K562 (cell line): Measurements from ENCODE around the gene TARS3. TPM values are rescaled to one million over a fixed set of nuclear protein-coding genes. Genes with fewer than 3 reads are reported as not detected.

Experiments used
- CBX1 ChIP-seq: sonication (generic); IDR thresholded peaks from 2 replicates; pipeline ENCODE4 v1.6.1; 2016; ENCODE audit warnings: antibody characterized with exemption, low read depth, mild to moderate bottlenecking
- DPF2 ChIP-seq: fragments of 450-650 bp; IDR thresholded peaks from 2 replicates; pipeline ENCODE4 v1.6.1; 2016
- ELK3 ChIP-seq: fragments of 450-650 bp; formaldehyde crosslinking; IDR thresholded peaks from 2 replicates; pipeline ENCODE4 v1.4.0; 2020; ENCODE audit warnings: mild to moderate bottlenecking
- FOXM1 ChIP-seq, 2 experiments: fragments of 450-650 bp in 1 of 2; sonication (generic) in 1 of 2; formaldehyde crosslinking in 1 of 2; IDR thresholded peaks; 2 replicates each; pipeline versions ENCODE4 v1.6.1 to v1.9.0; 2017 to 2022; ENCODE audit warnings: low read depth in 2 of 2, mild to moderate bottlenecking in 2 of 2, missing genetic modification reagents in 1 of 2, moderate library complexity in 1 of 2
- FUS ChIP-seq: fragments of 200-400 bp; formaldehyde crosslinking; optimal IDR thresholded peaks from 2 replicates; pipeline ENCODE3; 2017; ENCODE audit warnings: low read depth, low read length
- GABPB2 ChIP-seq: fragments of 250-450 bp; sonication (Bioruptor Pico); conservative IDR thresholded peaks from 2 replicates; pipeline ENCODE4 v1.5.1; 2021; ENCODE audit warnings: mild to moderate bottlenecking
- JUN ChIP-seq, 2 experiments: sonication (generic) in 1 of 2; formaldehyde crosslinking in 1 of 2; IDR thresholded peaks; 2 replicates each; pipeline versions ENCODE4 v1.6.1 to v1.8.0; 2012 to 2022; ENCODE audit warnings: borderline replicate concordance in 2 of 2, mild to moderate bottlenecking in 2 of 2, improper control_type of control experiment in 1 of 2, low read depth in 1 of 2, low read length in 1 of 2, missing genetic modification reagents in 1 of 2
- KLF13 ChIP-seq: fragments of 450-650 bp; IDR thresholded peaks from 2 replicates; pipeline ENCODE4 v1.6.1; 2016; ENCODE audit warnings: missing genetic modification characterization, low read depth, mild to moderate bottlenecking, missing compliant biosample characterization, moderate library complexity, borderline replicate concordance
- MTA1 ChIP-seq: fragments of 450-650 bp; IDR thresholded peaks from 2 replicates; pipeline ENCODE4 v1.6.1; 2017; ENCODE audit warnings: borderline replicate concordance
- NBN ChIP-seq: fragments of 450-650 bp; IDR thresholded peaks from 2 replicates; pipeline ENCODE4 v1.6.1; 2016; ENCODE audit warnings: low read depth, mild to moderate bottlenecking
- NFXL1 ChIP-seq: fragments of 450-650 bp; formaldehyde crosslinking; IDR thresholded peaks from 2 replicates; pipeline ENCODE4 v1.4.0; 2021; ENCODE audit warnings: mild to moderate bottlenecking
- PTRF ChIP-seq: fragments of 450-650 bp; IDR thresholded peaks from 2 replicates; pipeline ENCODE4 v1.6.1; 2016; ENCODE audit warnings: mild to moderate bottlenecking, missing genetic modification characterization, missing compliant biosample characterization
- RBM14 ChIP-seq: fragments of 200-400 bp; formaldehyde crosslinking; IDR thresholded peaks from 2 replicates; pipeline ENCODE4 v1.6.1; 2018; ENCODE audit warnings: low read depth, mild to moderate bottlenecking, low read length, moderate library complexity, borderline replicate concordance; ENCODE audit not compliant: insufficient read depth
- ZBTB34 ChIP-seq: fragments of 250-450 bp; sonication (Bioruptor Pico); IDR thresholded peaks from 2 replicates; pipeline ENCODE4 v1.8.0; 2021; ENCODE audit warnings: mild to moderate bottlenecking, moderate library complexity
- ZFP36 ChIP-seq: fragments of 150-350 bp; IDR thresholded peaks from 2 replicates; pipeline ENCODE4 v1.6.1; 2018; ENCODE audit warnings: low read length, low read depth; ENCODE audit not compliant: partially characterized antibody
- ZNF124 ChIP-seq: sonication (generic); formaldehyde crosslinking; IDR thresholded peaks from 2 replicates; pipeline ENCODE4 v1.8.1; 2022; ENCODE audit warnings: missing genetic modification reagents
- polyA plus RNA-seq, 8 experiments: library from polyadenylated mRNA; depleted of rRNA in 4 of 8; stranded (reverse) in 5 of 8; unstranded in 3 of 8; fragments of >200 nt; fragmentation: Nextera tagmentation in 2 of 8; fragmentation: Illumina TruSeq in 1 of 8; extraction: Ambion mirVana in 2 of 8; extraction: Trizol in 1 of 8; gene quantifications; 2 replicates each; pipeline versions ENCODE4 v1.2.1 to v1.2.3, GENCODE V29; 2011 to 2014; ENCODE audit warnings: inconsistent platforms in 1 of 8, missing spikeins in 1 of 8
- total RNA-seq, 7 experiments: library from RNA; depleted of rRNA in 6 of 7; stranded (reverse); fragments of >200 nt in 6 of 7; fragmentation: Illumina TruSeq in 2 of 7; extraction: Trizol in 2 of 7; gene quantifications; 2 replicates each; pipeline versions ENCODE4 v1.2.1 to v1.2.3, GENCODE V29; 2011 to 2021; ENCODE audit warnings: low replicate concordance in 1 of 7
- TF ChIP-seq, protein P1 (sequence below): fragments of 250-450 bp; sonication (Bioruptor Pico); IDR thresholded peaks from 2 replicates; pipeline ENCODE4 v1.5.0; 2021; ENCODE audit warnings: mild to moderate bottlenecking, moderate library complexity
- TF ChIP-seq, protein P2 (sequence below): fragments of 250-450 bp; sonication (Bioruptor Pico); IDR thresholded peaks from 2 replicates; pipeline ENCODE4 v1.8.0; 2021; ENCODE audit warnings: moderate library complexity, mild to moderate bottlenecking, inconsistent platforms
- TF ChIP-seq, protein P3 (sequence below): sonication (generic); formaldehyde crosslinking; IDR thresholded peaks from 2 replicates; pipeline ENCODE4 v1.5.0; 2020; ENCODE audit warnings: missing genetic modification reagents

The TARS3 gene
- total and polyA plus RNA-seq, 9 of the 15 experiments (the other 6 are each of a cell fraction or from before 2014, with no cell fraction given) = 2.1 to 14.7 (median 9.8) TPM

GRCh38 chr15:101652098-101652785 lies 72.0 kb downstream of the TARS3 start, which contains the start of gene TM2D3 (continued):
- TF ChIP-seq ZBTB34 (CRISPR knock-in tag) (no peak), ELK3 (CRISPR knock-in tag) (no peak), KLF13 (peak; percentile 93), NFXL1 (CRISPR knock-in tag) (no peak), FUS (peak; percentile 27), FOXM1 (IDR thresholded peaks at IDR 0.05; ENCODE audit: low read depth) (no peak), FOXM1 (CRISPR knock-in tag; IDR thresholded peaks at IDR 0.05; ENCODE audit: low read depth) (no peak), JUN (IDR thresholded peaks at IDR 0.05; ENCODE audit: borderline replicate concordance, low read depth, low read length) (no peak), JUN (CRISPR knock-in tag; IDR thresholded peaks at IDR 0.05; ENCODE audit: borderline replicate concordance) (0 out of 2 replicates have a peak, but pooled peaks have one; percentile 63), MTA1 (no peak), DPF2 (no peak), PTRF (tag) (no peak), CBX1 (peak; percentile 26), RBM14 (no peak), GABPB2 (no peak), ZNF124 (CRISPR knock-in tag) (no peak), NBN (no peak; the same call in 1 of the 2 replicates), ZFP36 (no peak)
- TF ChIP-seq, protein P1, sequence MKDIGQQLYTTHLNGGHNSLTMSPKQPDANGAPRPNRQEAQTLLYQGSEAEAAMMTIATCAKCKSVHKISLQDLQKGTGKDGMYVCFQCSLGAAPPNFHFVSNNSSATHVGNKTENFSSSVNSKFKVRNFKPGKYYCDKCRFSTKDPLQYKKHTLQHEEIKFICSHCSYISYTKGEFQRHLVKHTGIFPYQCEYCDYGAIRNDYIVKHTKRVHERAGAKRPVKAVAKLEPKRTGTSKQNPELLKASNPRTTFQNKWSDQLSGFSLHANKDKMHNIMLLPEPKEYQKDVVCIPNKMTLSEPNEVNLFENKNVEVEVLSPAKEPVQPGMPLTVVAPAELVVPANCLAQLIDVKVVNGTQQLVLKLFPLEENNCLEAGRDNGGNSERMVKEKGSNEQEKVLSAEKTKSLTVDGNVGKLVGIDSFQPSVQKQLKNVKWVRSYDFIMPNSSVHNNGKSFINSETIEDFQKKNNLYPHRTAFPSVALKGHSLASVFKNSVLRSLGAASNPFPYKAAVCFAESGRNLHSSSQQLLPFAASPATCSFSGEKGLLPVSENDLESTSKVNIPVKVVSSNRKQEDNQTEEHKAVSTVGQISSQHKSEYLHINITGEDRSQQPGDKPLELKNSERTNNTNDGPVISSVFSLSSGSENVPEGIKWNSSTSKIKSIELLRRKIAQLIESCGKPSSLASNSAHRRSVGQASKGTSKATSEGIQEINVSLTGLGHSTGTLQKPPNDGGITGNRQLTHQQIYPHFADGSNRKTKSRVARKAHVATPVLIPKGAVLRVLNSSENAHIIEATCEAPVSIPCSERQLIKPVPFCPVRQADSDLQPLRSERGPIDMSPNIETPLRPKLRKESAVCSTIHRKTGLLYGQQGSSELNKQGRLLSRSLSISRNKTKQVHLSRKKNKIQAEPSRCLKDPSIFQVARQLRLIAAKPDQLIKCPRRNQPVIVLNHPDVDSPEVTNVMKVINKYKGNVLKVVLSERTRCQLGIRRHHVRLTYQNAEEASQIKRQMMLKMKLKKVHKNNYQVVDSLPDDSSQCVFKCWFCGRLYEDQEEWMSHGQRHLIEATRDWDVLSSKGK (CRISPR knock-in tag) = no peak
- TF ChIP-seq, protein P2, sequence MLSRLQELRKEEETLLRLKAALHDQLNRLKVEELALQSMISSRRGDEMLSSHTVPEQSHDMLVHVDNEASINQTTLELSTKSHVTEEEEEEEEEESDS = no peak
- TF ChIP-seq, protein P3, sequence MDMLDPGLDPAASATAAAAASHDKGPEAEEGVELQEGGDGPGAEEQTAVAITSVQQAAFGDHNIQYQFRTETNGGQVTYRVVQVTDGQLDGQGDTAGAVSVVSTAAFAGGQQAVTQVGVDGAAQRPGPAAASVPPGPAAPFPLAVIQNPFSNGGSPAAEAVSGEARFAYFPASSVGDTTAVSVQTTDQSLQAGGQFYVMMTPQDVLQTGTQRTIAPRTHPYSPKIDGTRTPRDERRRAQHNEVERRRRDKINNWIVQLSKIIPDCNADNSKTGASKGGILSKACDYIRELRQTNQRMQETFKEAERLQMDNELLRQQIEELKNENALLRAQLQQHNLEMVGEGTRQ (CRISPR knock-in tag) = peak; percentile 6; the same call in 1 of the 2 replicates
